ENCODE data around the gene PRDM16. TPM values are rescaled to one million over a fixed set of nuclear protein-coding genes. Genes with fewer than 3 reads are reported as not detected.

Gene PRDM16
- total and polyA plus RNA-seq, 2 of the 13 experiments (the other 11 are each of a cell fraction or from before 2014, with no cell fraction given) = 0.15 to 0.81 TPM

- WGBS (ENCODE audit: low lambda C conversion rate) = 72% methylated on average over 22 of the region's 22 CpGs
- no peak overlapping the region for H2AFZ ChIP-seq (ENCODE audit: low read length)
- H3K4me3 ChIP-seq (replicated peaks in 1 of 3; ENCODE audit: insufficient read depth in 1 of 3, low read depth in 2 of 3, low read length in 3 of 3) = no peak overlapping the region
- H3K4me2 ChIP-seq (ENCODE audit: low read depth, low read length) = no peak overlapping the region
- no peaks in the 10 kb centered on the region for H3K36me3 ChIP-seq (replicated peaks in 1 of 2; ENCODE audit: control insufficient read depth in 1 of 2, insufficient read depth in 2 of 2, low read length in 2 of 2)
- H3K4me1 ChIP-seq (ENCODE audit: insufficient read depth, low read length) = peaks cover 15% of the 10 kb centered on the region
- no peaks in the 10 kb centered on the region for H3K79me2 ChIP-seq (ENCODE audit: insufficient read depth, low read length)
- POLR2A ChIA-PET = no interaction called here
- FAIRE-seq (no peak), DNase-seq (ENCODE audit: low spot score) (no peak), ATAC-seq (no peak)
- intact Hi-C loops (cut with micrococcal nuclease; ENCODE audit: unreplicated experiment) = no loop called here
- no peaks in the 10 kb centered on the region for H4K20me1 ChIP-seq (ENCODE audit: insufficient read depth, low read length)
- H3K27ac ChIP-seq (ENCODE audit: extremely low read length, insufficient read depth, low read length) = no peak overlapping the region
- no peak overlapping the region for H3K9ac ChIP-seq (ENCODE audit: insufficient read depth, low read depth, low read length)
- in situ Hi-C loops (cut with HindIII; ENCODE audit: extremely low pct_ligation_motif_present, low pct_unique_long_range_greater_than_20kb) = no loop called here
- CTCF ChIA-PET (ENCODE audit: low intra/inter-chr PET ratio, low total read pairs) = no interaction called here
- H3K9me3 ChIP-seq (ENCODE audit: low read length) = no peaks in the 10 kb centered on the region
- H3K27me3 ChIP-seq (ENCODE audit: control insufficient read depth in 1 of 2, insufficient read depth in 2 of 2, low read length in 2 of 2) = peaks cover 0 to 6% of the 10 kb centered on the region in 2 experiments; a peak in 3 of 5 replicates
- no TSS peak for BruUV-seq (replicated peaks)
- TF ChIP-seq ZNF18 (CRISPR knock-in tag; IDR thresholded peaks at IDR 0.05; ENCODE audit: insufficient replicate concordance) (no peak), DRAP1 (CRISPR knock-in tag; IDR thresholded peaks at IDR 0.05) (no peak), RORA (CRISPR knock-in tag; IDR thresholded peaks at IDR 0.05) (no peak), KLF15 (CRISPR knock-in tag; IDR thresholded peaks at IDR 0.05; ENCODE audit: borderline replicate concordance) (no peak), FOXK1 (CRISPR knock-in tag; IDR thresholded peaks at IDR 0.05; ENCODE audit: borderline replicate concordance, low read depth) (no peak), NFATC3 (CRISPR knock-in tag; IDR thresholded peaks at IDR 0.05) (no peak), SRY (CRISPR knock-in tag; IDR thresholded peaks at IDR 0.05) (no peak), ZNF570 (CRISPR knock-in tag; IDR thresholded peaks at IDR 0.05; ENCODE audit: borderline replicate concordance) (no peak), ZNF770 (CRISPR knock-in tag; IDR thresholded peaks at IDR 0.05) (no peak), ZNF891 (CRISPR knock-in tag; IDR thresholded peaks at IDR 0.05) (no peak), HOMEZ (CRISPR knock-in tag; IDR thresholded peaks at IDR 0.05; ENCODE audit: low read depth) (no peak), ZSCAN29 (CRISPR knock-in tag; conservative IDR thresholded peaks at IDR 0.05) (no peak), ZNF781 (CRISPR knock-in tag; IDR thresholded peaks at IDR 0.05; ENCODE audit: borderline replicate concordance, not compliant biosample characterization) (no peak), ZNF552 (CRISPR knock-in tag; IDR thresholded peaks at IDR 0.05; ENCODE audit: borderline replicate concordance) (no peak), CHD4 (IDR thresholded peaks at IDR 0.05; ENCODE audit: borderline replicate concordance, low read length) (no peak), ZBTB26 (CRISPR knock-in tag; IDR thresholded peaks at IDR 0.05; ENCODE audit: borderline replicate concordance) (no peak), RBFOX2 (IDR thresholded peaks at IDR 0.05; ENCODE audit: low read depth, low read length) (no peak)
These were observed 114.8 kb downstream of the PRDM16 start for GRCh38 chr1:3183813-3184212.
